ENCODE results near the gene TAF11. TPM values are rescaled to one million over a fixed set of nuclear protein-coding genes. Genes with fewer than 3 reads are reported as not detected.

The TAF11 gene
- total and polyA plus RNA-seq, 2 of the 8 experiments (the other 6 are each of a cell fraction or from before 2014, with no cell fraction given) = 38.2 to 48.6 TPM

GRCh38 chr6:34930221-34930620, 42.4 kb upstream of the TAF11 start:
- POLR2A ChIA-PET (ENCODE audit: partially characterized antibody) = no interaction called here
- Histone ChIP-seq H3K23ac (ENCODE audit: insufficient read length) (no peak overlapping the region), H4K20me1 (replicated peaks in 1 of 2; ENCODE audit: control insufficient read depth in 1 of 2, insufficient read depth in 2 of 2, low read length in 2 of 2) (peaks cover 17 to 27% of the 10 kb centered on the region in 2 experiments), H3K4me2 (ENCODE audit: insufficient read depth in 1 of 2, low read depth in 2 of 2, low read length in 2 of 2) (no peak overlapping the region), H3K36me3 (ENCODE audit: control insufficient read depth in 2 of 4, insufficient read depth in 4 of 4, low read length in 3 of 4) (no peaks in the 10 kb centered on the region), H3K9ac (replicated peaks in 1 of 4; ENCODE audit: extremely low read depth in 1 of 4, low read depth in 3 of 4, low read length in 3 of 4) (no peak overlapping the region), H2BK12ac (ENCODE audit: low read depth, low read length) (no peak overlapping the region), H3K18ac (ENCODE audit: extremely low read depth, low read length) (no peak overlapping the region), H3K14ac (ENCODE audit: insufficient read length) (no peak overlapping the region), H3K79me2 (ENCODE audit: control insufficient read depth in 1 of 2, insufficient read depth in 2 of 2, low read length in 2 of 2) (peaks cover 0 to 27% of the 10 kb centered on the region in 2 experiments; a peak in 2 of 4 replicates), H3K4me3 (ENCODE audit: extremely low read depth in 1 of 4, insufficient read depth in 2 of 4, low read depth in 3 of 4, low read length in 4 of 4) (no peak overlapping the region), H4K5ac (ENCODE audit: insufficient read length, low read depth, low read length) (no peak overlapping the region), H2BK15ac (ENCODE audit: low read length) (no peak overlapping the region), H2BK20ac (ENCODE audit: low read length) (no peak overlapping the region), H3K4ac (replicated peaks; ENCODE audit: insufficient read length, low read depth, low read length) (no peak overlapping the region), H3K27ac (ENCODE audit: low read depth, low read length) (no peak overlapping the region), H2BK5ac (ENCODE audit: low read depth, low read length) (no peak overlapping the region), H2AK5ac (ENCODE audit: low read depth, low read length) (no peak overlapping the region), H3K56ac (replicated peaks; ENCODE audit: insufficient read length, low read depth, low read length) (no peak overlapping the region), H3K79me1 (ENCODE audit: low read depth, low read length) (no peaks in the 10 kb centered on the region; the same call in none of the 2 replicates), H2BK120ac (replicated peaks; ENCODE audit: low read depth, low read length) (no peak overlapping the region), H3K9me3 (ENCODE audit: insufficient read depth in 2 of 2, low read depth in 1 of 2, low read length in 1 of 2) (no peaks in the 10 kb centered on the region), H3K4me1 (replicated peaks in 1 of 4; ENCODE audit: control insufficient read depth in 3 of 4, insufficient read depth in 4 of 4, low read length in 3 of 4) (peaks cover 0 to 13% (median 4%) of the 10 kb centered on the region in 4 experiments; a peak in 4 of 7 replicates), H4K91ac (replicated peaks; ENCODE audit: insufficient read length, low read length) (no peak overlapping the region), H4K8ac (ENCODE audit: extremely low read depth, insufficient read depth, low read length) (no peak overlapping the region), H2AFZ (ENCODE audit: low read length) (no peak overlapping the region), H3K27me3 (replicated peaks in 1 of 4; ENCODE audit: control insufficient read depth in 3 of 4, extremely low read depth in 1 of 4, insufficient read depth in 3 of 4, low read length in 3 of 4) (no peaks in the 10 kb centered on the region), H3K23me2 (ENCODE audit: low read depth, low read length) (peaks cover 3% of the 10 kb centered on the region; the same call in 1 of the 2 replicates)
- FAIRE-seq (no peak), DNase-seq (ENCODE audit: low read depth in 1 of 2, low spot score in 2 of 2) (no peak)
- CTCF ChIA-PET (ENCODE audit: partially characterized antibody) = interaction anchor here (0.6 kb wide), 2 partner anchors 99 to 1837 kb away, joined by 4 to 6 read pairs; no protein-coding TSS in a partner anchor
- WGBS, 2 experiments (ENCODE audit: extremely low coverage in 1 of 2, insufficient coverage in 1 of 2, insufficient read length in 1 of 2, insufficient replicate concordance in 2 of 2, low coverage in 1 of 2, low lambda C conversion rate in 2 of 2, missing lambda C conversion rate in 1 of 2) = 84% methylated on average over 2 of the region's 3 CpGs; no CpG with 5 or more reads in 1 of the 2 experiments
- TF ChIP-seq SP2 (IDR thresholded peaks at IDR 0.05; ENCODE audit: low read length) (no peak), CTCF (IDR thresholded peaks at IDR 0.05; ENCODE audit: control extremely low read depth in 1 of 3, insufficient read depth in 1 of 3, low read depth in 1 of 3, low read length in 3 of 3) (no peak), JUND (IDR thresholded peaks at IDR 0.05; ENCODE audit: low read length) (no peak), USF2 (IDR thresholded peaks at IDR 0.05; ENCODE audit: low read length) (no peak), CBX8 (IDR thresholded peaks at IDR 0.05; ENCODE audit: borderline replicate concordance, low read depth, low read length) (no peak), EZH2 (IDR thresholded peaks at IDR 0.05; ENCODE audit: low read depth, low read length, severe bottlenecking) (no peak), ATF2 (IDR thresholded peaks at IDR 0.05; ENCODE audit: low read length) (no peak), PHF8 (conservative IDR thresholded peaks at IDR 0.05; ENCODE audit: low read depth, low read length) (no peak)
